GM18517 (cell line): Measurements from ENCODE around the gene RALGDS.

Source experiments
- ATAC-seq: cut with Tn5 transposase; IDR thresholded peaks from one replicate; pipeline ENCODE4 v1.9.1; 2021; ENCODE audit warnings: mild to moderate bottlenecking, moderate library complexity; ENCODE audit not compliant: unreplicated experiment

The RALGDS gene

DNA sequence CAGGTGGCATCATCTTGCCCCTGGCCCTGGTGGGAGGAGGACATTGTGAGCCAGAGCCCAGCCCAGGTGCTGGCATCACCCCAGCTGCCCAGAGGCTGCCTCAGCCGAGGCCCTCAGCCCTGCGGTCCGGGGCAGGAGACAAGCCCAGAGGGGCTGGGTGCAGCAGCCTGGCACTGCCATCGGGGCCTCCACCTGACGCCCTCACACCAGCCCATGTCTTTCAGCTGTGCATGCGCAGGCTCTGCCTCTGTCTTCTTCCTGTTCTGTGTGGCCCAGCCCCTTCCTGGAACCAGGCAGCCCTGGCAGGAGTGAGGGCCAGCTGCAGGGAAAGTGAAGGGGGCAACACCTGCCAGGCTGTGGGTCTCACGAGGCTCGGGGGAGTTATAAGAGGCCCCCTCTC lies 64.0 kb downstream of the RALGDS start:
- no peak for ATAC-seq

DNA sequence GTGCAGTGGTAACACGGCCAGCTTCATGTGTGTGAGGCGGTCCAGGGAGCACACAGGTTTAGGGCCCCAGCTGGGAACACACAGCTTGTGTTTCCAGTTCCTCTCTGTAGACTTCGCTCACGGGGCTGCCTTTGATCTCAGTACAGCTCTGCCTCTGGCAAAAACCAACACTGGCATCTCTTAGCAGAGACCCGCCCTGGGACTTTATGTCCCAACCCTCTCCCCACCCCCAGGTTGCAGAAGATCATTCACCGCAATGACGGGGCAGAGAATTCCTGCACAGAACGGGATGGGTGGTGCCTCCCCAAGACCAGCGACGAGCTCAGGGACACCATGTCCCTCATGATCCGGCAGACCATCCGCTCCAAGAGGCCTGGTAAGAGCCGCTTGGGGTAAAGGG lies 64.5 kb downstream of the RALGDS start:
- no peak for ATAC-seq

DNA sequence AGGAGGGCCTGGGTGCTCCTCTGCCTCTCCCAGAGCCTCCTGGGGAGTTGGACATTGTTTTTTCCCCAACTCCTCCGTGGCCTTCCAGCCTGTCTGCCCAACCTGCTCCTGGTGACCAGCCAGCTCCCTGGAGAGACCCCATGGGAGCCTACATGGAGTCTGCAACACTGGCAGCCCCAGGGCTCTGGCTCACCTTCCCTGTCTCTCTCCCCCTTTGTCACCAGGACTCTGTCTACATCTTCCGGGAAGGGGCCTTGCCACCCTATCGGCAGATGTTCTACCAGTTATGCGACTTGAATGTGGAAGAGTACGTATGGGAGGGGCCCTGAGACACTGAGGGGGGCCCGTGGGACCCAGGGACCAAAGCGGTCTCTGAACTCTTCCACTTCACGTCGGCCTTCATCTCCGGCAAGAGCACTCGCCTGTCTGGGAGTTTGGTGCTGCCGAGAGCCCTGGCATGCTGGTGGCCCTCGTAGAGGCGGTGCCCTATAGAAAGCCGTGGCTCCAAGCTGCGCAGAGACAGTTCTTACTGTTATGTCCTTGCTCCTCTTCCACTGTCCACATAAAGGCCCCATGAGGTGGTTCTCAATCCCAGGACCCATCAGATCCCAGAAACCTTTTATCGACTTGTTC lies 65.1 kb downstream of the RALGDS start:
- no peak for ATAC-seq

DNA sequence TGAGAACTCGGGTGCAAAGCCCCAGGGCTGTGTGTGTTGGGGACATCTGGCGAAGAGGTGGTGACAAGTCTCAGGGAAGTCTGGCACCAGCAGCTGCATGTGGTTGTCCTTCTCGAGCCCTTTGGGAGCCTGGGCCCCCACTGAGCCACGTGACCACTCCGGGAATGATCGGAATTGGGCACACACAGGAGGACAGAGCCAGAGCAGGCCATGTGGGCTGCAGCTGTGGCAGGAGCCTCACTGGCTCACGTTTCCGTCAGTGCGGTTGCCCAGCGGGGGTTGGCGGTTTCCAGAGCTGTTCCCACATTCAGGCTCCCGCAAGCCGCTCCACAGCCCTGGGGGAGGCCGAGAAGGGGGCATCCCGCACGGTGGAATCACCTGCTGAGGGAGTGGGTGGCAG lies 66.1 kb downstream of the RALGDS start:
- no peak for ATAC-seq

DNA sequence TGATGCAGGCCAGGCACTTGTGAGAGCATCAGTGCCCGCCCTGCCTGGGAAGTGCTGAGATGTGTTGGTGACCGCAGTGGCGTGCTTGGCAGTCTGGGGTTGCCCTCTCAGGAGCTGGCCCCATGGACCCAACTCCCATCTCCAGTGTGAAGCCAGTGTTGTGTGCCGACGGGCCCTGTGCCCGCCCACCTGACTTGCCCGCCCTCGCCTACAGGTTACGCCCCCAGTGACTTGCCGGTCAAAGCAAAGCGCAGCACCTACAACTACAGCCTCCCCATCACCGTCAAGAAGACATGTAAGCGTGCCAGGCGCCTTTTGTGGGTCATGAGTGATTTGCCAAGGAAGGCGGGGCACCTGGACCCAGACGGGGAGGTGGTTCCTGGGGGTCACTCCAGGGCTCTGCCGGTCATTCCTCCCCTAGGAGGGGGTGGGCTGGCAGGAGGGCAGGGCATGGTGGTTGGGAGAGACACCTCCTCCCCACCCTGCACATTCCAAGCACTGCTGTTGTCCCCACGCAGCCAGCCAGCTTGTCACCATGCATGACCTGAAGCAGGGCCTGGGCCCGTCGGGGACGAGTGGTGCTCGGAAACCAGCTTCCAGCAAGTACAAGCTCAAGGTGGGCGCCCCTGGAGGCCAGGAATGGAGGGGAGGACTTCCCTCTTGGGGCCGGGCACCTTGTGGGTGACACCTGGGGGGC lies 66.7 kb downstream of the RALGDS start:
- ATAC-seq = no peak

DNA sequence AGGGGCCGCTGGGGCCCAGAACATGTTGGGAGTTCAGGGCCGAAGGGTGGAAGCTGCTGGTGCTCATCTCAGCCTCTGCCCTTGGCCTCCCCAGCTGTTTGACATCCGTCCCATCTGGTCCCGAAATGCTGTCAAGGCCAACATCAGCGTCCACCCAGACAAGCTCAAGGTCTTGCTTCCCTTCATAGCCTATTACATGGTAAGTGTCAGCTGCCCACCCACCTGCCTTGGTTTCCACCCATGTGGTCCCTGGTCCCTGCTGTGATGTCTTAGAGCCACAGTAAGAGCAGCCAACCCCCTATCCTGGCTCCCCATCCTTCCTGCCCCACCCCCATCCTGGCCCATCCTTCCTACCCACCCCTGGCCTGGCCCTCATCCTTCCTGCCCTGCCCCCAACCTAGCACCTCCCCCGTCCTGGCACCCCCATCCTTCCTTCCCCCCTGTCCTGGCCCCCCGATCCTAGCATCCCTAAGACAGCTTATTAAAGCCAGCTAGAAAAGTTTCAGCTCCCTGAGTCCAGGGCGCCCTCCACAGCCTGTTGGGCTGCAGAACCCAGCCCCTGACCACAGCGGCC lies 69.0 kb downstream of the RALGDS start:
- no peak for ATAC-seq

DNA sequence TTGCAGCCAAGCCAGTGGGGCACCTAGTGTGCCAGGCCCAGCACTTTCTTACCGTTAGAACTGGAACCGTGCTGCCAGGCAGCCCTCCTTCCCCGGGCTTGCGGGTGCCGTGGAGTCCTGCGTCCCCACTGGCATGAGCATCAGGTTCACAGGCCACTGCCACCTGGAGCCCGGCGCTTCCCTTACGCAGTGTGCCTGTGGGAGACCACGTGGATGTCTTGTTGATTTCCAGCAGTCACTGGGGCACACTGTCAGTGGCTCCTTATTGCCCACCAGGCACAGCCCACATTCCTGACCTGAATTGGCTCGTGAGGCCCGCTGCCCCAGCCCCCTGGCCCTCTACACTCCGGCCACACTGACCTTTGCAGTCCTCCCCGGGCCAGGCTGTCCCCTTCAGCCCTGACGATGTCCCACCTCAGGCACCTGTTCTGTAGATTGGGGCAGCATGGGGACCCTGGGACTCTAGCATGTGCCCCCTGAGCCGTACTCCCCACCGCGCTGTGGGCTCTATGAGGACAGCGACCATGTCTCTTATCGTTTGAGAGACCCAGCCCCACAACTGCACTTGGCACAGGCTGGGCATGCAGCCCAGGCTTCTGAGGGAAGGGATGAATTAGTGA lies 69.6 kb downstream of the RALGDS start:
- no peak for ATAC-seq

DNA sequence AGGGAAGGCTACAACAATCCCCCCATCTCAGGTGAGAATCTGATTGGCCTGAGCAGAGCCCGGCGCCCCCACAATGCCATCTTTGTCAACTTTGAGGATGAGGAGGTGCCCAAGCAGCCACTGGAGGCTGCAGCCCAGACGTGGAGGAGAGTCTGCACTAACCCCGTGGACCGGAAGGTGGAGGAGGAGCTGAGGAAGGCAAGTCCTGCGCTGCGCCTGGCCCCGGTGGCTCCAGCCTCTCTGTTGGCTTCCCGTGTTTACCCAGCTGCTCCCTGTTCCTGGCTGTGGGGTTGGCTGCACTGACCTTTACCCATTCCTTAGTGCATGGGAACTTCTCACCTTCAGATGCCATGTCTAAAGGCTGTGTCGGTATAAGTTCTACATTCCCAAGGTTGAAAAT lies 70.3 kb downstream of the RALGDS start:
- no peak for ATAC-seq

DNA sequence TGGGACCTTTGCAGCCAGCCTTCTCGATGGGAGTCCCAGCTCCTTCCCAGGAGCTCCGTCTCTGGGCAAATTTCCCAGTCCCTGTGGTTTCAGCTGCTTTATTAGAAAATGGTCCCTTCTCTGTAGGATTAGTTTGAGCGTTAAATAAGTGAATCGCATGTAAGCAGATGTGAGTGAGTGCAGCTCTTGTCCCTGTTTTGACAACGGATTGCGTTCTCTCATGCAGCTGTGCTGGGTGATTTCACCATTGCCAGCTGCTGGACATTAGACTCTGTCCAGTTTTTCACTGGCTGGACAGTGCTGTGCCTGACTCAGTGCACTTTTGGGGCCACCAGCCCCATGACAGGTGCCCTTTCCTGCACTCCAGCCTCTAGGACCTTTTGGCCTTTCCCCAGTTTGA lies 70.9 kb downstream of the RALGDS start:
- ATAC-seq = no peak

DNA sequence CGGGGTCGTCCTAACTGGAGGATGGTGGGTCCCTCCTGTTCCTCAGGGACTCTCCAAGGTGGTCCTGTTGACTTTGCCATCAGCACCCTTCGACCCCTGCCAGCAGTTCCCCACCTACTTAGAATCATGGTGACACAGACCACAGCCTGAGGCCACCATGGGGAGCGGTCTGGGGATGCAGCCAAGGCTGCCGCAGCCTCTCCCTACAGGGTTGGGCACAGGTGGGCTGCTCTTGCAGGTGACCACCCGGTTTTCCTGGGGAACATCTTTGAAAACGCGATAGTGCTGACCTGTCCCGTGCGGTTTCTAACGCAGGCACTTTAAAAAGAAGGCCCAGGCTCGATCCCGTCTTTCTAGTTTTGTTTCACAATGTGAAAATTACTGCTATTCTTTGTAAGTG lies 72.0 kb downstream of the RALGDS start:
- ATAC-seq = no peak

DNA sequence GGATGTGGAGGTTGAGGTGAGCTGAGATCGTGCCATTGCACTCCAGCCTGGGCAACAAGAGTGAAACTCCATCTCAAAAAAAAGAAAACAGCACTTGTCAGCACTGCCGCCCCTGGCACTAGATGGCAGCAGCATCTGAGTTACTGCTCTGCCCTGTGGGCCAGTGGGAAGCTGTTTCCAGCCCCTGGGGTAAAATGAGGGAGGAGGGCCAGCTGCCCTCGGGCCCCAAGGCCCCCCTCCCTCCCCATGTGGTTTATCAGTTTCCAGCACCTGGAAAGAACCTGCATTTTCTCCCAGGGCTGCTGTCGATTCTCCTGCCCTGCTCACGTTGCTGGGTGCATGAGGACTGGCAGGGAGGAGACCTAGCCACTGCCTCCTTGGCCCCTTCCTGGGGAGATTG lies 72.4 kb downstream of the RALGDS start:
- no peak for ATAC-seq
